HG03342 (cell line): ENCODE measurements around the gene VASP.
A peak's percentile ranks its signal among the peaks of the same experiment; 100 is the strongest.

Experiments used
- ATAC-seq: cut with Tn5 transposase; IDR thresholded peaks from one replicate; pipeline ENCODE4 v1.9.1; 2021; ENCODE audit warnings: mild to moderate bottlenecking, moderate library complexity; ENCODE audit not compliant: unreplicated experiment

Gene VASP

DNA sequence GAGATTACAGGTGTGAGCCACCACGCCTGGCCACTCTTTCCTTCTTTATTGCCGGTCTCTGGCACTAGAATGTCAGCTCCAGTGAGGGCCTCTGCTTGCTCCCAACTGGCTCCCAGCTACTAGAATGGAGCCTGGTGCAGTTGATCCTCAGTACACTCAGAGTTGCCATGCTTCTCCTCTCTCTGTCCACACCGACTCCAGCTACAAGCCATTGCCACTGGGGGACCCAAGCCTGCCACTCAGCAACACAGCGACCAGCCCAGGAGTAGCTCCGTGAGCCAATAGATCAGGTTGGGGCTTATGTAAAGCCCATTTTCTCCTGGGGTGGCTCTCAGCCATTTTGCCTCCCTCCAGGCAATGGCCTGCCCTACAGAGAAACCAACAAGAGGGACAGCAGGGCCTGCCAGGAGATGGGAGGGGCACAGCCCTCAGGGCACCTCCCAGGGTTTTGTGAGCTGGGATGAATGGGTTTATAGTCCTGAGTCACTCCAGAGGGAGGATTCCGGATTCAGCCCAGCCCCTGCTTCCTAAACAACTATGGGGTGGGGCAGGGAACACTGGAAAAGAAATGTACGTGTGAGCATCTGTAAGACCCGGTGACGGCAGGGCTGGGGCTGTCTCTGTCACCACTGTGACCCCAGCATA is 40.8 kb downstream of the VASP start:
- ATAC-seq: no peak

GRCh38 chr19:45553464-45553863 is 46.2 kb downstream of the VASP start:
- no peak for ATAC-seq

DNA sequence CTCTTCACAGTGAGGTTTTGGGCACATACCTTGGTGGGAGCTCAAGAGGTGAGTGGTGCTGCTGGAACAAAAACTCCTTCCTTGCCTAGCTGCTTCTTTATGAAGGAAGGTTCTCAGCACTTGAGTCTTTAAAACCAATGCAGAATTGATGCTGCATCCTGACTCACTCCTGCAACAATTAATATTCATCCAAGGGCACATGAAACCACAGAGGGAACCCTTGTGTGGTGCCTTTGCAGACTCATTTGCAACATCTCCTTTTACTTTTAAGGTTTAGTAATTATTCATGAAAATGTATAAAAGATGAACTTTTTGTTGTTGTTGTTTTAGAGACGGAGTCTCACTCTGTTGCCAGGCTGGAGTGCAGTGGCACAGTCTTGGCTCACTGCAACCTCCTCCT is 47.2 kb downstream of the VASP start:
- ATAC-seq: no peak

DNA sequence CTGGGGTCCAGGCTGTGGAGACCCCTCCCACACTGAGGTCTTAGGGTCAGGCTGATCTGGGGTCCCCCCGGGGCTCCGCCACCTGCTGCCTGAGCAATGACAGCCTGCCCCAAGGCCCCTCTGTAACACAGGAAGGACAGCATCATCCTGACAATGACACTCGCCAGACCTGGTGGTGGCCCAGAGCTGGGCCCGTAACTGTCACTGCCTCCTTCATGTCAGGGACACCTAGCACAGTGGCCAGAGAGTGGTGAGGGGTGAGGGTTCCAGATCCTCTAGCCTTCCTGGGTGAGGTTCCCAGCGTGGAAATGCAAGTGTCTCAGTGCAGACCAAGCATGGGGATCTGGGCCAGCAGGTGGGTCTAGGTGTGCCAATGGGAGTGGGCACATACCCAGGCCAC is 49.6 kb downstream of the VASP start:
- ATAC-seq: no peak

DNA sequence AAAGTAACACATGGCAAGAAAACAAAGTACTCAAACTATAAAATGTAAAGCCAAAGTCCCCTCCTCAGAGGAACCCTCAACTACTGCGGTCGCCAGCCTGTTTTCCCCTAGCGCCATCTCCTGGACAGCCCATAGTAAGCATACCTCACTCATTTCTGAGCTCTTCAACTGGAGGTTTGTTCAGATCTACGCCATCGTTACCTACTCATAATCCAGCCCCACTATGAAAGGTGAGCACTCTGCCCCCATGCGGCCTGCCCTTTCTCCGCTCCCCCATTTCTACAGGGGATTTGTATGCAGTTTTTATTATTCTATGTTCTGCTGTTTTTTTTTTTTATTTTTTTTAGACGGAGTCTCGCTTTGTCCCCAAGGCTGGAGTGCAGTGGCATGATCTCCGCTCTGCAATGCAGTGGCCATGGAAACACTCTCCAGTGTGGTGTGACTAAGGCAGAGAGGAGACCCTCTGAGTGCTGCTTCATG is 51.2 kb downstream of the VASP start:
- peak; percentile 61 for ATAC-seq

DNA sequence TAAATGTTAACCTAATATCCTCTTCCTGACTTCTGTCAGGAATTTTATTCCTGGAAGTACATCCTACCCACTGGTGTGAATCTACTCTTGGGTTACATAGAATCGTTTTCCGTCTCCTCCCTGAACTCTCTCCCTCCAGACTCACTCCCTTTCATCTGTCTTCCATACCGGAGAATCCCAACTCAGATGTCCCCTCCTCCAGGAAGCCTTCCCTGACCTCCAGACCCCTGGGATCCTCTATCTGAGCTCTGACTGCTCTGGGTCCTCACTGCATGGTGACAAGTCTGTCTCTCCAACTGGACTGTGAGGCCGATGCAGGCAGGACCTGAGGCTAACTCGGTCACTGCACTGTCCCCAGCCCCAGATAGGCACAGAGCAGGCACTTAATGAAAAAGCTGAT is 52.8 kb downstream of the VASP start:
- ATAC-seq: no peak

- no peak for ATAC-seq
Measured at GRCh38 chr19:45560686-45561085, 53.4 kb downstream of the VASP start.

DNA sequence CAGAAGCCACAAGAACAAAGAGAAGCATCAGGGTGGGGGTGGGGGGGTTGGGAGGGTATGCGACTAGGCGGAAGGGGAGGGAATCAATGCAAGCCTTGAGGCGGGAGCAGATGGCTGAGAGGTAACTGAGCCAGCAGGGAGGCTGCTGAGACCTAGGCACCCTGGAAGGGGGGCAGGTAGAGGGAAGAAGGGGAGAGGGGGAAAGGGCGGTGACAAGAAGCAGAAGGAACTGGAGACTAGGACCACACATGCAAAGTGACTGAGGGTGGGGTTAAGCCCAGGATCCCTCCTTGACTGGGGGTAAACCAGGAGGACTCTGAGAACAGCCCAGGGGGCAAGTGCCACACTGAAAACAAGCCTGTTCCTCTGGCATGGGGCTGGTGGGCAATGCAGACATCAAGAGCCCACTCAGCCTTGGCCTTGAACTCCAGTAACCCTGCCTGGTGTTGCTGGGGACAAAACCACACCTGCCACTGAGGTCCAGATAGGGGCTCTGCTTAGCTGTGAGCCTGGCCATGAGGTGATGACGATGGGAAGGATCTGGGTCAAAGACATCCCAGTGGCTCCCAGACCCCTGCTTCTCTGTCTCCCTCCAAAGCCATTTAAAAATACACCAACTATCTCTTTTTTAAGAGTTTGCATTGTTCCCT is 57.0 kb downstream of the VASP start:
- ATAC-seq: no peak

DNA sequence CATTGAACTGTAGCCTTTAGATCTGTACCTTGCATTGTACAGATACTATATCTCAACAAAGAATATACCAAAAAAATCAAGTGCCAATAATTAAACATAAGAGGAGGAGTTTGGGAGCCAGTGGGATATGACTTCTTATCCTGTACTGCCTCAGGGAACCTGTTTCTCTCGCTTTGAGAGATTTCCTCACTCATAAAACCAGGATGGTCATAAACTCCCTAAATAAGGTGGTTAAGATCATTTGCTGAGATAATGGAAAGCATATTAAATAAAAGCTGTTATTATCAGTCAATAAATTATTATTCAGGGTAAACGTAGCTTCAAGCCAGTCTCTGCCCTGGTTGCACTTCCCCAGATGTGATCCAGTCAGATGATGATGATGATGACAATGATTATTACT is 60.3 kb downstream of the VASP start:
- no peak for ATAC-seq

- ATAC-seq: no peak
Measured at GRCh38 chr19:45568732-45569131, 61.5 kb downstream of the VASP start.

- ATAC-seq: no peak
Measured at GRCh38 chr19:45569619-45570421, 62.5 kb downstream of the VASP start.

DNA sequence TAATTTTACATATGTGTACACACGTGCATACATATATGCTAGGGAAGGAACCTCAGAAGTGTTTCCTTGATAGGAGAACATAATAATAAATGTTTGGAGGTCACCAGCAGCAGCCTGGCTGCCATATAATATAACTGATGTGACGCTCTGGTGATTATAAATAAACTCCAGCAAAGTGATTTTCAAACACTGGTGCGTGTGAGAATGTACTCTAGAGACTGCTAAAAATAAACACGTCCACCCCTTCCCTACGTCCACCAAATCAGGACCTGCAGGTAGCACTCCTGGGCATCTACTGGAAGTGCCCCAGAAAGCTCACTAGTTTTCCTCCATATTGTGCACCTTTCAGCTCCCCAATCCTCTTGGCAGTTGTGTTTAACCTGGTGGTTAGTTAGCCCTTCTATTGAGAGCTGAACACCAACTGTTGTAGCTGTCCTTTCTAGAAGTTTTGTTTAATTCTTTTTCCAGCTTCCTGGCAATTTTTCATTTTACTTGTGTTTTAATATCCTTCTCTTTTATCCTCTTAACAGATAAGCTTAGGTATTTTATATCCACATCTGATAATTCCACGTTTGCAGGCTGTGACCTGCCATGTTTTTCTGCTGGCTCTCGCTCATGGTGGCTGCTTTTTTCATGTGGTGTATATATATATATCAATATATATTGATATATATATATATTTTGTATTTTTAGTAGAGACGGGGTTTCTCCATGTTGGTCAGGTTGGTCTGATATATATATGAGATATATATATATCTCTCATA is 64.4 kb downstream of the VASP start:
- ATAC-seq: no peak

GRCh38 chr19:45574526-45574925 is 67.2 kb downstream of the VASP start:
- no peak for ATAC-seq

DNA sequence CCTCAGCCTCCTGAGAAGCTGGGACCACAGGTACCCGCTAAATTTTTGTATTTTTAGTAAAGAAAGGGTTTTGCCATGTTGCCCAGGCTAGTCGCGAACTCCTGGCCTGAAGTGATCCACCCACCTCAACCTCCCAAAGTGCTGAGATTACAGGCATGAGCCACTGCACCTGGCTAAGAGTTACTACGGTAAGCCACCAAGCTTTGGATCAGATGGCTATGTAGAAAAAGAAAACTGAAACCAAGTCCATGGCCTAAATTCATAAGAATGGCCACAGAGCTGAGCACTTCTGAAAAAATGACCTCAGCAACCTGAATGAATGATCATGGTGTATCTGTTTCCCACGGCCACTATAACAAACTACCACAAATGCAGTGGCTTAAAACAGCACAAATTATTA is 67.9 kb downstream of the VASP start:
- no peak for ATAC-seq
